ENCODE results near the gene NUP62.
A peak's percentile ranks its signal among the peaks of the same experiment; 100 is the strongest.

NUP62 gene

DNA sequence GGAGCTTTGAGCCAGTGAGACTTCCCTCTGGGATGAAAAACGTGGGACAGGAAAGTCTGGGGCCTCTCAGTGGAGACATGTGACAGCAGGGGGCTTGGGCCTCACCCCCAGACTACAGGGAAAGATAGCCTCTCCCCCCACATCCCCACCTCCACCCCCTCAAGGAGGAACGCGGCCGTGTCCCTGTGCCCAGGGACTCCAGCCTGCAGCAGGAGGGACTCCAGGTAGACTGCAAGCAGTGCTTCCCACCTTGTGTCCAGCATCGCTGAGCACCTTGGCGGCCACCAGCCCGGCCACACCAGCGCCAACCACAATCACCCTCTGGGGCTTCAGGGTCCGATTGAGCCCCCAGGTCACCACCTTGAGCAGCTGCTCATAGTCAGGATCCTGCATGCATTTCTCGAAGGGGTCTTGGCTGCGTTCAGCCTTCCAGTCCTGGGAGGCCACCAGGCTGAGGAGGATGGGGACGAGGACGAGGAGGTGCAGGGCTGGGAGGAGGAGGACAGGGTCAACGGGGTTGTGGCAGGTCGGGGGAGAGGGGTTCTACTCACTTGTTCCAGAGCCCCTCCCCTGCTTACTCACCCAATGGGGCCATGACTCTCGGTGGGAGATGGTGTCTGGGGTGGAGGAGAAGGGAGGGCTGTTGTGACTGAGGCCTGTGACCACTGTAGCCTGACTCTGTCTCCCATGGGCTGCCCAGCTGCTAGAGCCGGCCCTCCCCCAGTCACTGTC lies 33.6 kb downstream of the NUP62 start:
- DNase-seq = no peak

DNA sequence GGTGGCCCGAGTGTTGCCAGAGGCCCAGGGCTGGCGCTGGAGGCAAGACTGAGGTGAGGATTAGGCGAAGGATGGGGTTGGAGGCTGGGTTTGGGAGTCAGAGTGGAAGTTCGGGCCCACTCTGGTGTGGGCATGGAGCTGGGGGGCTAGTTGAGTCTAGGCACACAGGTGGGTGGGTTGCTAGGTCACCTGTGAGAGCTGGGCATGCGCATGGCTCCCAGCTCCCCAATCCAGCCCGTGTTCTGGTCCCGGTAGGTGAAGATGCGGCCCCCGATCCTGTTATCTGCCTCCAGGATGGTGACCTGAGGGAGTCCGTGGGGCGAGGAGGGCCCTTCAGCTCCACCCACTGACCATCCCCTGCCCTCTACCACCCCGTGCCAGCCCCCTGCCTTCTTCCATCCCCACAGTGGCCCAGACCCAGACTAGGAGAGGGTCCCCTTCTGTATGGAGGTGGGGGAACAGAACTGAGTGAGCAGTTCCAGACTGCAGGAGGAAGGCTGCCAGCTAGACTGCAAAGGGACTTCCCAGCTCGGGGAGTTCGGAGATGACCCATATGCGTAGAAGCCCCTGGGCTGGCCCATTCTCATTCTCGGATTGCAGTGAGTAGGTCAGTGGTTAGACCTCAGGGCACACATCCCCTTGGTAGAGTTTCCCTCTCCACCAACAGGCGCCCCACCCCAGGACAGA lies 34.3 kb downstream of the NUP62 start:
- DNase-seq = no peak

DNA sequence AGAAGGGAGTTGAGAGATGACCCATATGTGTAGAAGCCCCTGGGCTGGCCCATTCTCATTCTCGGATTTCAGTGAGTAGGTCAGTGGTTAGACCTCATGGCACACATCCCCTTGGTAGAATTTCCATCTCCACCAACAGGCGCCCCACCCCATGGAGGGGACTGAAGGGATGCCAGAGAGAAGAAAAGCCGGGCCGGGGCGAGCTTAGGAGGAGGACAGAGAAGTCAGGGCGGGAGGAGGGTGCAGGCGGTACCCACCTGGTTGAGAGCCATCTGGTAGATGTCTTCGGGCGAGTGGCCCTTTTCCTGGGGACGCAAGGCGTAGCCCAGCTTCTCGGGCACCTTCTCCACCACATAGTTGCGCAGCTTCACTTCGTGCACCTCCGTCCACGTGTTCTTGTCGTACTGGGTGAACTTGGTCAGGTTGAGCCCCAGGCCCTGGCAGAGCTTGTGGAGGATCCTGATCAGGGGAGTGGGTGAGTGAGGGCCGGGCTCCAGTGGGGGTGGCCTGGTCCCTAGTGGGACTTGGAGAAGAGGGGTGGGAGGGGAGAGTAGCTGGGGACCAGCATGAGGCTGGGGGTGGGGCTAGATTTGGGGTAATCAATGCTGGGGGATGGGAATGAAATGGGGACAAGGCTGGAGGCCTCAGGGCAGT lies 35.2 kb downstream of the NUP62 start:
- DNase-seq = no peak

DNA sequence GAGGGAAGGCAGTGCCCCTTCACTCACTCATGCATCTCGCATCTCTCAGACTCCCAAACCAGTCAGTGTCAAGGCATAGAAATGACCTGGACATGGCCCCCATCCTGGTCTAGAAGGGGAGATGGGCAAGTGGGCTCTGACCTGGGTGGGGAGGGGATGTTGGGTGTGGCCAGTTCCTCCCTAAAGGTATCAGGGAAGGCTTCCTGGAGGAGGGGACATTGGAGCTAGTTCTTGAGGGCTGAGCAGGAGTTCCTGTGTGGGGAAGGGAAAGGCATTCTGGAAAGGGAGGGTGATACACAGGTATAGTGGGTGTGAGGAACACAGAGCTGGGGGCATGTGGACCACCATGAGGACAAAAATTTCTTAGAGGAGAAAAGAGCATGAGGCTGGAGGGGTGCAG lies 36.6 kb downstream of the NUP62 start:
- DNase-seq = no peak

DNA sequence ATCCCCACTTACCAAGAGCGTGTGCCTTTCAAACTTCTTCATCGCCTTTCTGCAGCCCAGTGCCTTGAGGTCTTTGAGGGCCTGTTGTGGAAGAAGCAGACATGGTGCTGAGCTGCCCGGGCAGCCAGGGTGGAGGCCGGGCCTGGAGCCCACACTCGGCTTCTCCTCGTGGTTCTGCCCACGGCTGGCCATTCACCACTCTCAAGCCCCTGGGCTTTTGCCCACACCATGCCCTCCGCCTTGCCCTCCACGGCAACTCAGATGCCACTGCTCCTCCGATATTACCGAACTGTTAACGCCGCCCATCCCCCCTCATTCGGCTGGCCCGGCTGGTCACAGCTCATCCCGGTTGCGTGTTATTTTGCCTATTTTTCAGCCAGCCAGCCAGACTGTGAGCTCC lies 37.9 kb downstream of the NUP62 start:
- no peak for DNase-seq

DNA sequence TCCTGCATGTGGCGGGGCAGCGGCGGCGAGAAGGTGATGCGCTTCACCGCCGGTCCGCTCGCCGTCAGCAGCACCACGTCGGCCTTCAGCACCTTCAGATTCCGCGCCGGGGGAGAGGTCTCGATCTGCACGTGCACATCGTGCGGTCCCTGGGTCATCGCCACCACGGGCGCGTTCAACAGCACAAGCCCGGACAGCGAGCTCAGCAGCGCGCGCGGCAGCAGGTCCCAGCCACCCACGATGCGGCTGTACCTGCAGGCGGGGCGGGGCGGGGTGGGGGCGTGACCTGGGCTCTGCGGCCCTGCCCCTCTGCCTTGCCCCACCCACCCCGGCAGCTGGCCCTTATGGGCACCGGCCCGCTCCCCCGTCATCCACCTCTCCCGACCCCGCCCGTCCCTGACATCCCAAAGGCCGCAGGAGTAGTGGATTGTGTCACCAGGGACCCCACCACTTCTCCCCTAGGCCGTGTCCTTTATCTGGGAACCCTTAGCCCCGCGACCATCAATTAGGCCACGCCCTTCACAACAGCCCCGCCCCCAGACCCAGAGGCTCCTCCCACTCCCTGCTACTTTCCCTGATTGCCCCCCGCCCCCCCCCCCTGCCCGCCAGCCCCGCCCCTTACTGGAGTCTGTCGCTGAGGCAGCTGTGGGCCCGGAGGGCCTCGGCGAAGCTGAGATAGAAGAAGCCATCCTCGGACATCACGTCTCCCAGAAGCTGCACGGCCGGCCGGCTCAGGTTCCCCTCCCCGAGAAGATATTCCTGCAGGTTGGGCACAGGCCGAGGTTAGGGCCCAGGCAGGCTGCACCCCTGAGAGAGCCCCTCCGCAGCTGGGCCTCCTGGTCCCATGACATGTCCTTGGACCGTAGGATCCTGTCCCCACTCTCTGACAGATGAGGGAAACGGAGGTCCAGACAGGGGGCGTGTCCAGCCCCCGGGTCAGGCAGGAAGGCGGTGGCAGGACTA lies 38.7 kb downstream of the NUP62 start:
- peak; percentile 65 to 69 for DNase-seq

DNA sequence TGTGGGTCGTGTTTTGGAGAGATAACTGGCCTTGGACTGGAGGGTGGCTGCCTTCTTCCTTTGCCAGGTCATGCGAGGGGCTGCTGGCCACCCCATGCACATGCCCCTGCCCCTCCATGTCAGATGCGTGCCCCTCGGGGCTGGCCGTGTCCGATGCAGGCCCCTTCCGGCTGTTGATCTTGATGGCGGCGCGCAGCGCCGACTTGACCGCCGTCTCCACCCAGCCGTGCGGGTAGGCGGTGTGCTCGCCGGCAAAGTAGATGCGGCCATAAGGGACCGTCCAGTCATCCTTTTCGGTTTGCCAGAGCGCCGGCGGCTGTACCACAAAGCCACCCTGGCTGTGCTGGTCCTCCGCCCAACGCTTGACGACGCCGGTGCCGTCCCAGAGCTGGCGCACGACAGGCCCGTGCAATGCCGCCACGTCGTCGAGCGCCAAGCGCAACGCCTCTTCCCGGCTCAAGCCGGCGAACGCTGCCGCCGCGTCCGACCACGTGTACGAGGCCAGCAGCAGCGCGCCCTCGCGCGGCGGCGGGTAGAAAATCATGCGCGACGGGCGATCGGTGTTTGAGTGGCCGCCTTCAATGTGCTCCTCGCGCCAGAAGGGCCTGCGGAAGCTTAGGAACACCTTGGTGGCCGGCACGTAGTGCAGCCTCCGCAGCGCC lies 39.5 kb downstream of the NUP62 start:
- DNase-seq = peak; percentile 62 to 64

DNA sequence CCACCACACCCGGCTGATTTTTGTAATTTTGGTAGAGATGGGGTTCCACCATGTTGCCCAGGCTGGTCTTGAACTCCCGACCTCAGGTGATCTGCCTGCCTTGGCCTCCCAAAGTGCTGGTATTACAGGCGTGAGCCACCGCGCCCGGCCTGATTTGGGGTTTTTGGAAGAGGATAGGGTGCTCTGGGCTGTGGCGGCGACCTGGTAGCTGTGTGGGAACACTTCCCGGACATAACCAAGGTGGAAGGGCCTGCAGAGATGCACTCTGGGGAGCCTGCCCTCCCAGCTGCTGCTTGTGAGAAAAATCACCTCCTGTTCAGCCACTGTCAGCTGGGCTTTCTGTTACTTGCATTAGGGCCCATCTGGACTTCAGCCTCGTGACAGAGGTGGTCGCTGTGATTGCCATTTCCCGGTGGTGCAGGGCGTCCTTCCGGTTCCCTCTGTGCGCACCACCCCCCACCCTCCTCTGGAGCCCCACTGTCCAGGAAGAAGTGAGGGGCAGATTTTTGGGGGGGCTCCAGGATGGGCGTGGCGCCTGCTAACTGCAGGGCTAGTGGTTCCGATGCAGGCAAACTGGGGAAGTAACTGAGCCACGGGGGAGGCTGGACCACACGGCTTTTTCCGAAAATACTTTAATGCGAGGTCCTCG lies 40.1 kb downstream of the NUP62 start:
- DNase-seq = no peak

DNA sequence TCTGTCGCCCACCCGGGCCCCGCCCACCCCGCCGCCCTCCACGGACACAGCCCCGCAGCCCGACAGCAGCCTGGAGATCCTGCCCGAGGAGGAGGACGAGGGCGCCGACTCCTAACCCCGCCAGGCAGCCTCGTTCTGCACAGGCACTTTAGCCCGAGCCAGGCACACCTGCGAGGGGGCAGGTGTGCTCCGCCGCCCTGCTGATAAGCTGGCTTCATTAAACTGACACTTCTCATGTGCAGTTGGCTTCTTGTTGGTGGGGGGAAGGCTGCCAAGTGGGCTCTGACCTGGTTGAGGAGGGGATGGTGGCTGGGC lies 40.8 kb downstream of the NUP62 start:
- DNase-seq = no peak

DNA sequence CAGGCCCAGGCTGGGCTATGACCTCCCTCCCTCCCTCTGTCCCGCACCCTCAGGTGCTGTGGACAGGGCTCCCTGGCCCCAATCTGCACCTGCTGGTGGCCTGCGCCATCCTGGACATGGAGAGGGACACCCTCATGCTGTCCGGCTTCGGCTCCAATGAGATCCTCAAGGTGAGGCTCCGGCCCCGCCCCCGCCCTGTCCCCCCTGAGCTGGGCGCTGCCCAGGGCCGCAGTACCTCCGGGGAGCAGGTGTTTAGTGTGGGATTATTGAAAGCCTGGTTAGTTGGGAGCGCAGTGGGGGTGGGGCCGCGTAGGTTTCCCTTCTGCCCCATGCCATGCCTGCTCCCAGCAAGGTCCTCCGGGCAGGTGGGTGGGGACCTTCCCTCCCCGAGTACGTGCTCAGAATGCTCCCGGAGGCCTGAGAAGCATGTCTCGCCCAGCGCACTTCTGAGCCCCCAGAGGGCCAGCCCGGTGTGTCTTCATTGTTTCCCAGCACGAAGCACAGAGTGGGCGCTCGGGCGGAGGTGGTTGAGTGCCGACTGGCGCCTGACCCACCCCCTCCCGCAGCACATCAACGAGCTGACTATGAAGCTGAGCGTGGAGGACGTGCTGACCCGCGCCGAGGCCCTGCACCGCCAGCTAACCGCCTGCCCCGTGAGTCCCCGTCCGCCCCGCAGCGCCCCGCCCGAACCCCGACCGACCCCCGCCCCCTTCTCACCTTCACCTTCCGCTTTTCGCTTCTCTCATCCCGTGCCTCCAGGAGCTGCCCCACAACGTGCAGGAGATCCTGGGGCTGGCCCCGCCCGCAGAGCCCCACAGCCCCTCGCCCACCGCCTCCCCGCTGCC lies 41.4 kb downstream of the NUP62 start:
- no peak for DNase-seq

DNA sequence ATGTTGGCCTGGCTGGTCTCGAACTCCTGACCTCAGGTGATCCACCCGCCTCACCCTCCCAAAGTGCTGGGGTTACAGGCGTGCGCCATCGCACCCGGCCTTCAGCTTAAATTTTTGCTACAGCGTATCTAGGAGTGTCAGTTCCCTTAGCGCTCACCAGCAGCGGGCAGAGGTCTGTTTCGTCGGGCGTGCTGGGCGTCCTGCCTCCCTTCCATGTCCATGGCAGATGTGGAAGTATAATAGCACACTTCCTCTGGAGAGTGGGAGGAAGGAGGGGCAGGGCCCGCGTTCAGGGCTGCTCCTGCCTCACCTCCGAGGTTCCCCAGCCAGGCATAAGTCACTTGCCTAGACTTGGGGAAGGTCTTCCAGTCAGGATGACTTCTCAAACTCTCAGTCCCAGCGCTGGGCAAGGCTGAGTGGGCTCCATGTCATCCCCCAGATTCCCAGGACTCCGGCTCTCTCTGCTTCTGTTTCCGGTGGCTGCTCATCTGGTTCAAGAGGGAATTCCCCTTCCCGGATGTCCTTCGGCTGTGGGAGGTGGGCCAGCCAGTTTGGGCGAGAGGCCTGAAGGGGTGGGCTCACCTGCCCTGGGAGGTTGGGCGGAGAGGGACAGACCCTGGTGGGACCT lies 42.2 kb downstream of the NUP62 start:
- no peak for DNase-seq

DNA sequence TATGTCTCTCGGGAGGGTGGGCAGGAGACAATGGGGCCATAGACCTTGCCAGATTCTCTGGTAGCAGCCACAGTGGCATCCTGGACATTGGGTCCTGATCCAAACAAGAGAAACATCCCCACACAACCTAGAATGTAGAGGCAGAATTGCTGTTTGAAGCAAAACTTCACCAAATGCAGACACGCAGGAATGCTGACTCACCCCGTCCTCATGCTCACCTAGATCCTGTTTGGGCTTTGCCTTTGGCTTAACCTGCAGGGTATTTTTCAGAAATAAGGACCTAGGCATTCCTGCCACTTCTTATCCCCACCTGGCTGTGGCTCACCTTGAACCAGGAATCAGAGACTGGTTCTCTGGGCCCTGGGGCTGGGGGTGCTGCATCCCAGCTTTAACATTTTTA lies 44.5 kb downstream of the NUP62 start:
- DNase-seq = no peak

DNA sequence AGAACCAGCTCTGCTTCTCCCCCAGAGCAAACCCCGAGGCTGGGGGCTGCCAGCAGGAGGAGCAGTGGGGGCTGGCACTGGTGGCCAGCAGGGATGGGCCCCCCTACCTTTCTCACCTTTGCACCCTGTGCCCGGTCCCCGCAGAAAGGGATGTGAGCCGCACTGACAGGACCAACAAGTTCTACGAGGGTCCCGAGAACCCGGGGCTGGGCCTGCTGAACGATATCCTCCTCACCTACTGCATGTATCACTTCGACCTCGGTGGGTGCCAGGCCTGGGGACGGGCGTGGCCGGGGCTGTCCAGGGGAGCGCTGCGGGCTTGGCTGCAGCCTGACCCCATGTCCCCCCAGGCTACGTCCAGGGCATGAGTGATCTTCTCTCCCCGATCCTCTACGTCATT lies 45.2 kb downstream of the NUP62 start:
- no peak for DNase-seq

DNA sequence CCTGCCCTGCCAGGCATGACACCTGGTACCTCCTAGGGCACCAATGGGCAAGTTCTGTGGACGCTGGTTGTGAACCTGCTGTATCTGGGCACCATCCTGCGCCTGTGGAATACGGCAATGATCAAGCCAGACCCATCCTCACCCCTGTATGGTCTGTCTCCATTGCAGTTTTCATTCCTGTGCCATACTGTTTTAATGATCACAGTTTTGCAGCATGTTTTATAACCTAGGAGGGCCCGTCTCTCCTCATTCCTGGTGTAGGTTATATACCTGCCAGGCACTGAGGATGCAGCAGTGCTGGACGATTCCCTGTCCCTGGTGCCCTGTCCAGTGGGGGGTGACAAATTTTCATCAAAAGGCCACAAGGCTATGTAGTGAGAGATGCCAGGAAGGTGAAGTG lies 46.2 kb downstream of the NUP62 start:
- no peak for DNase-seq

DNA sequence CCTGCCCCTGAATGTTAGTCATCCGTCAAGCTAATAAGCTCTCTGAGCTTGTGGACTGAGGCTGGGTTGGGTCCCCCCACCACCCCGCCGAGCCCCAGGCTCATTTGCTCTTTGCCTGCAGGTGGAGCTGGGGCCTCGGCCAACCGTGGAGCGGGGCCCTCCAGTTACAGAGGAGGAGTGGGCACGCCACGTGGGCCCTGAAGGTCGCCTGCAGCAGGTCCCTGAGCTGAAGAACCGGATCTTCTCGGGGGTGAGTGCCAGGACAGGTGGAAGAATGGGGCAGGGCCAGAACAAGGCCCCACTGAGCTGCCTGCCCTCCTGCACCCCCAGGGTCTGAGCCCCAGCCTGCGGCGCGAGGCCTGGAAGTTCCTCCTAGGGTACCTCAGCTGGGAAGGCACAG lies 46.7 kb downstream of the NUP62 start:
- DNase-seq = no peak

DNA sequence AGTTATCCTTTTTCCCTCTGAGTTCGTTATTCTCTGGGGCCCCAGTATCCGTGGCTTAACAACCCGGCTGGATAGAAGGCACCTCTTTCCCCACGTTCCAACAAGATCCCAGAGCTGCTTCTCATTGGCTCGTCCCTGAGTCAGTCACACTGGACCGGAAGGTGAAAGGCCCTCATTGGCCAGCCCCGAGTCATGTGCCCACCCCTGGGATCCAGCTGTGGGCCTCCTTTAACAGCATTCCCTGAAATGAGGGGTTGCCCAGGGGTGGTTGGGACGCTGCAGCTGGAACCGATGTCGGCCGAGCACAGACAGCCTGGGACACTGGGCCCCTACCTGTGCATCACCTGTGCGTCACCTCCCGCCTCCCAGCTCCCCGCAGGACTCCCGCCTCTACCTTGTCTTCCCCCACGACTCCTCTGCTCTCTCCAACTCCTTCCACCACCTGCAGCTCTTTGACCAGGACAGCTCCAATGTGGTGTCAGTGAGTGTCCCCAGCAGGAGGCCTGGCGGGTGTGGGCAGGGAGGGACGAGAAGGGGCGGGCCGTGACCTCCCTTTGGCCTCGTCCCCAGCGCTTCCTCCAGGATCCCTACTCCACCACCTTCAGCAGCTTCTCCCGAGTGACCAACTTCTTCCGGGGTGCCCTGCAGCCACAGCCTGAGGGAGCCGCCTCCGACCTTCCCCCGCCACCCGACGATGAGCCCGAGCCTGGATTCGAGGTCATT lies 47.5 kb downstream of the NUP62 start:
- no peak for DNase-seq

DNA sequence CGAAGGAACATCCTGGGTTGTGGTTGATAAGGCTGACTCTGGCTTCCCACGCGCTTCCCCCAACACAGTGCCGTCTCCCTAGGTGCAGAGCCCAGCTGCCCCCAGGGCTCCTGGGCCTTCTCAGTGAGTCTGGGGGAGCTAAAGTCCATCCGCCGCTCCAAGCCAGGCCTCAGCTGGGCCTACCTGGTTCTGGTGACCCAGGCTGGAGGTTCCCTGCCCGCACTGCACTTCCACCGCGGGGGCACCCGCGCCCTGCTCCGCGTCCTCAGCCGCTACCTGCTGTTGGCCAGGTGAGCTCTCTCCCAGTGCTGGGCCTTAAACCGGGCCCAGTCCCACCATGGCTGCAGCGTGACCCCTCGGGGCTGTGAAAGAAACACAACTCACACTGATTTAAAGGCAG lies 48.1 kb downstream of the NUP62 start:
- DNase-seq = no peak

DNA sequence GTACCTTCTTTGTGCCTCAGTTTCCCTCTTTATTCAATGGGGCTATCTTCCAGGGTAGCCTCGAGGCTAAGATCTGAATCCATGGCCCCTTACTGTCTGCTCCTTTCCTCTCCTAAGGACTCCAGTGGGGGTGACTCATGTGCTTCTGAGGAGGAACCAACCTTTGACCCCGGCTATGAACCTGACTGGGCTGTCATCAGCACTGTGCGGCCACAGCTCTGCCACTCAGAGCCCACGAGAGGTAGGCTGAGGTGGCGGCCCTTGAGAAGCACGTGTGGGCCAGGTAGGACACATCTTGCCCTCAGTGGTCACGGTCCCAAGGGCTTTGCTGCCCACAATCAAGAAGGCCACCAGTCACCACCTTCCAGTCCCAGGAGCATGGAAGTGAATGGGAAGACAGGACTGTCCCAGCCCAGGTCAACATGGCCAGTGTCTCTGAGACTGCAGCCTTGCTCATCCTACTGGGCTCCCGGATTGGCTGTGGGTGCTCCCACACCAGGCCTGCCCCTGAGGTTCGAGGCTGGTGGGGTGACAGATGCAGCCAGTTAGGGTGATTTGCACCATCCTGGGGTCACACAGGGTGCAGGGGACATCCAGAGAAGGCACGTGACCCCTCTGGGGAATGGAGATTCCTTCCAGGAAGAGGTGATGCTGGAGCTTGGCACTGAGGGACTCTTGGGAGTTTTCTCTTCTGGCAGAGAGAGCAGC lies 49.0 kb downstream of the NUP62 start:
- no peak for DNase-seq

DNA sequence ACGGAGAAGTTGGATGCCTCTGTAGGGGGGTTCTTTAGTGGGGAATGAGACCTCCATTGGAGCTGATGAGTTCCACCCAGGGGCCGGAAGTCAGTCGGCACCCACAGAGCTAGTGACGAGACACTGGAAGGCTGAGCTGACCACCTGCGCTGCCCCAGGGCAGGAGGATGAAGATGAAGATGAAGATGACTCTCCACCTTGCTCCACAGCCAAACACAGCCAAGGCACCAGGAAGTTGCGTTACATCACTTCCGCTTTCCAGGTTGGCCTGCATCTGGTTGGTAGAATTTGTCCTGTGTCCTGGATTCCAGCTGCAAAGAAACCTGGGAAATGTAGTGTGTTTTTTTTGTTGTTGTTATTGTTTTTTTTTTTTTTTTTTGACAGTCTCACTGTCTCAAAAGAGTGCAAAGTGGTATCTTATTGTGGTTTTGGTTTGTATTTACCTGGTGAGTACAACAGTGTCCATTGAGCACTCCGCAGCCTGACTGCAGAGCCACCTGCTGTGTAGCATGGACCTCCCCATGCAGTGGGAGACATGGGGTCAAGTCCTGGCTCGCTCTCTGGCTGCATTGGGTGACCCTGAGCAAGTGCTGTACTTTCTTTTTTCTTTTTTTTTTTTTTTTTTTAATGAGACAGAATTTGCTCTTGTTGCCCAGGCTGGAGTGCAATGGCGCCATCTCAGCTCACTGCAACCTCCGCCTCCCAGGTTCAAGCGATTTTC lies 49.9 kb downstream of the NUP62 start:
- no peak for DNase-seq

Measured in activated CD4-positive, alpha-beta T cell treated with anti-CD3 and anti-CD28 coated beads, Interleukin-2, amount 50 U/mL, for 4 hours (primary cell).